Activated naive CD8-positive, alpha-beta T cell treated with anti-CD3 and anti-CD28 coated beads for 36 hours (primary cell): Measurements from ENCODE around the gene FAM20C. TPM values are rescaled to one million over a fixed set of nuclear protein-coding genes. Genes with fewer than 3 reads are reported as not detected.

Experiments
- DNase-seq: peaks from one replicate; pipeline ENCODE4 v3.0.0; 2021
- H3K27ac Mint-ChIP-seq: one replicate; pipeline ENCODE4 v1.8.0; 2022; ENCODE audit warnings: mild to moderate bottlenecking, moderate library complexity, mixed read lengths
- H3K27me3 Mint-ChIP-seq: one replicate; pipeline ENCODE4 v1.8.0; 2022; ENCODE audit warnings: mild to moderate bottlenecking, mixed read lengths
- H3K36me3 Mint-ChIP-seq: one replicate; pipeline ENCODE4 v1.8.0; 2021; ENCODE audit warnings: mild to moderate bottlenecking, mixed read lengths
- H3K4me1 Mint-ChIP-seq: one replicate; pipeline ENCODE4 v1.8.0; 2021; ENCODE audit warnings: mixed read lengths
- H3K4me3 Mint-ChIP-seq: one replicate; pipeline ENCODE4 v1.8.0; 2022; ENCODE audit warnings: mild to moderate bottlenecking, moderate library complexity, mixed read lengths
- H3K9me3 Mint-ChIP-seq: one replicate; pipeline ENCODE4 v1.8.0; 2022; ENCODE audit warnings: mixed read lengths
- total RNA-seq, 2 experiments: library from RNA; stranded (reverse); gene quantifications; one replicate each; pipeline ENCODE4 v1.2.3, GENCODE V29; 2021

FAM20C gene
- total RNA-seq, 2 experiments from 2014 or later: 1.1 TPM

DNA sequence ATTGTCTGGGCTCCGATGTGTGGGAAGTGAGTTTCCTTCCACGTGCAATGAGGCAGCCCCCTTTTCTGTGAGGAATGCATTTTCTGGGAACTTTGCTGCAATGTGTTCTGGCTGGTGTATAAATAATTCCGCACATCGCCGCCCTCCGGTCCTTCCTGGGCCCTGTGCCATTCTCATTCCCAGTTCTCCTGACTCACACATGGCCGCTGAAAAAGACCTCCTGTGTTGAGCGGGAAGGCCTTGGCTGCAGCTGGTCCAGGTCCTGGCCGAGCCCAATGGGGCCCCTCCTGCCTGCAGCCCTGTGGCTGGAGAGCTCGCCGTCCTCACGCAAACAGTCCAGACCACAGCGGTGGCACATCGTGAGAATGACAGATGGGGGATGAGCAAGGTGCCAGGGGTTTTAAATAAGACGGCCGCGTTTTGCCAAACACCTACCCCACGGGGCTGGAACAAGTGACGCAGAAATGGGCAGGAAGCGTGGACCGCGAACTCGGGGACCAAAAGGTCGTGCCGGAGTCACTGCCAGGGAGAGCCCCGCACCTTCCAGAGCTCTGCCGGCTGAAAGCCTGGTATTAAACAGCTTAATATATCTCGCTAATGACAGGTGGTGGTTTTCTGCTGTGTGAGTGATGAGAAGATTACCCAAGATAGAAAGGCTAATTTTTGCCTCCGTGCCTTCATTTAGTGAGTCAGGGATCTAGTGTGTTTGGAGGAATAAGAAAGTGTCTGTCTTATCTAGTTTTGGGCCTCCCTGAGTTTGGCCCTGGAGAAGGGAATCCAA lies 37.0 kb downstream of the FAM20C start:
- H3K36me3 Mint-ChIP-seq: no peaks in the 10 kb centered on the region
- DNase-seq: no peak
- H3K9me3 Mint-ChIP-seq: no peaks in the 10 kb centered on the region
- H3K27ac Mint-ChIP-seq: no peak overlapping the region
- no peak overlapping the region for H3K4me3 Mint-ChIP-seq
- H3K27me3 Mint-ChIP-seq: no peaks in the 10 kb centered on the region
- H3K4me1 Mint-ChIP-seq: no peaks in the 10 kb centered on the region

DNA sequence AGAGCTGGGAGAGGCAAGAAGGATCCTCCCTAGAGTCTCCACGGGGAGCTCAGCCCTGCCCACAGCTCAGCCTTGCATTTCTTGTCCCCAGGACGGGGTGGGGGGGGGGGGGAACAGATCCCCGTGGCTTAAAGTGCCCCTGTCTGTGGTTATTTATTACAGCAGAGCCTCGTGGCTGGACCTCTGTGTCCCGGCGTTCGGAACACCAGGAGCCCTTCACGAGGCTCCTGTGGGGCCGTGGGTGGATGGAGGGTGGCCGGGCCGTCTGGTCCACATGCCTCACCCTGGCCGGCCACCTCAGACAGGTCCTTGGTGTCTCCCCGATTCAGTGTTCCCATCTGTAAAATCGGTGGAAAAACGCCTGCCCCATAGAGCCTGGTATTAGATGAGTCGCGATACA lies 37.9 kb downstream of the FAM20C start:
- no peaks in the 10 kb centered on the region for H3K36me3 Mint-ChIP-seq
- no peaks in the 10 kb centered on the region for H3K27me3 Mint-ChIP-seq
- H3K4me3 Mint-ChIP-seq: no peak overlapping the region
- H3K27ac Mint-ChIP-seq: no peak overlapping the region
- H3K9me3 Mint-ChIP-seq: no peaks in the 10 kb centered on the region
- DNase-seq: no peak
- no peaks in the 10 kb centered on the region for H3K4me1 Mint-ChIP-seq

DNA sequence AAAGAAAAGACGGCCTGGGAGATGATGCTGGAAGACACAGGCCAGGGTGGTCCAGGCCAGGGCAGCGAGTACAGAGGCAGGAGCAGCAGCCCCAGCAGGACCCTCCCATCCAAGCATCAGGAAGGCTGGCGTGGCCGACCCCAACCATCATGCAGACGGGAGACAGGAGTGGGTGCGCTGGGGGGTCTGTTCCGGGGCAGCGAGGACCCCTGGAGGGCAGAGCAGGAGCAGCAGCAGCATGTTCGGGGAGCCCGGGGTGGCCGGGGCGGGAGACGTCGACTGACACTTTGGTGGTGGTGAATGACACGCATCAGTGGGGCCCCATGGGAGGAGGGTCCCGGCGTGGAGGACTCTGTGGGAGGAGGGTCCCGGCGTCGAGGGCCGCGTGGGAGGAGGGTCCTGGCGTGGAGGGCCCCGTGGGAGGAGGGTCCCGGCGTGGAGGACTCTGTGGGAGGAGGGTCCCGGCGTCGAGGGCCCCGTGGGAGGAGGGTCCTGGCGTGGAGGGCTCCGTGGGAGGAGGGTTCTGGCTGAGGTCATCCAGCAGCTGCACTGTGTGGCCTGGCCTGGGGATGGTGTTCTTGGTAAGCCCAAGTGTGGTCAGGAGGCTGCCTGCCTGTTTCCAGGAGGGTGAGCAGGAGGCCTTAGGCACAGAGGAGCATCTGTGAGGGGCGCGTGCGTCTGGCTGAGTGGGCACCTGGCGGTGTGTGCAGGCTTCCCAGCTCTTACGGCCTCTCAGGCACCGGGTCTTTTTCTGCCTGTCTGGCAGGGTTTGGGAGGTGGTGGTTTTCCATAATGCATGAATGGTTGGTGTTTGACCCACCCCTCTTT lies 38.9 kb downstream of the FAM20C start:
- Mint-ChIP-seq H3K27ac (no peak overlapping the region), H3K4me3 (no peak overlapping the region), H3K27me3 (no peaks in the 10 kb centered on the region), H3K36me3 (no peaks in the 10 kb centered on the region), H3K4me1 (no peaks in the 10 kb centered on the region), H3K9me3 (no peaks in the 10 kb centered on the region)
- DNase-seq: no peak

DNA sequence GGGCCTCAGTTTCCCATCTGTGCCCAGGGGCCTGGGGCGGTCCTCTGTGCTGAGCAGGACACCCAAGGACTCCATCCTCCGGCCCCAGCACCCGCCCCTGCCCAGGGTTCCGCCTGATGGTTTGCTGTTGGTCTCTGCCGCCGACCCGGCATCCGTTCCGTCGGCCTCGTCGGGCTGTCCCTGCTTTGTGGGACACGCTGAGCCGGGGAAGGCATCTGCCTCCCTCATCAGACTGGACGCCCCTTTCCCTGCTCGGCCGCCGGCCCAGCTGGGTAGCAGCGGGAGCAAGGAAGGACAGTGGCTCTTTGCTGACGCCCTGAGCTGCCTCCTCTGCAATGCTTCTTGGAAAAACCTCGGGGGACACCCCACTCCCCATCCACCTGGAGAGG lies 39.5 kb downstream of the FAM20C start:
- no peaks in the 10 kb centered on the region for H3K9me3 Mint-ChIP-seq
- no peaks in the 10 kb centered on the region for H3K36me3 Mint-ChIP-seq
- no peak overlapping the region for H3K4me3 Mint-ChIP-seq
- H3K27ac Mint-ChIP-seq: no peak overlapping the region
- DNase-seq: no peak
- H3K4me1 Mint-ChIP-seq: no peaks in the 10 kb centered on the region
- H3K27me3 Mint-ChIP-seq: no peaks in the 10 kb centered on the region

DNA sequence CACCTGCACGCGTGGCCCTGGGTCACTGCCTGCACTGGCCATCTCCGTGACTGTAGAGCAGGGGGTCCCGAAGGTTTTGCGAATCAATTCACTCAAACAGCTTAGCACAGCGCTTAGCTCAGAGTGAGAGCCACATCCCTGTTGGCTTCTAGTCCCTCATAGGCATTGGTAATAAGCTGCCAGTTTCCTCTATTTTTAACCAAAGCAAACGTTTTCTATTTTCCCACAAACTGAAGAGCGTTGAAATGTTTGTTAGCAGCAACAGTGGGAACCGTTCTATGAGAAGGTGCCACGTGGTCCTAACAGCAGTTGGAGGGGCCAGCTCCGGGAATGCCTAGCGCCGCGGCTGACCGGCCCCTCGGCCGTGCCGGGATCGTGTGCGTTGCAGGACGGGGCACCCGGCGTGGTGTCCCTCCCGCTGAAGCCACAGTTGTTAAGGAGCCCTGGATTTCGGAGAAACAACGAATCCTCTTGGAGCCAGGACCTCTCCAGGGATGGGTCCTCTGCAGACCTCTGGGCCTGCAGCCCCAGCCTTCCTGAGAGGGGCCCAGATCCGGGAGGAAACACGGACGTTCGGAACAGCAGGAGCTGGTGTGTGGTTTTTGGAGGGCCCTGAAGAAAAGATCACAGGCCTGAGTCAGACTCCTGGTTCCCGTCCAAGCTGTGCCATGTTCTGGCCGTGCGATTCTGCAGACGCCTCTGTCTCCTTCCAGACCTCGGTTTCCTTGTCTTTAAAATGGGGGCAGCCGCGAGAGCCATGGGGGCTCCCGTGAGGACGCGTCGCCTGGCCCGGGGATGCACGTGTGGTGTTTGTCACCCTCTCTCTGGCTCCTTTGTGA lies 40.3 kb downstream of the FAM20C start:
- DNase-seq: no peak
- Mint-ChIP-seq H3K9me3 (no peaks in the 10 kb centered on the region), H3K27ac (no peak overlapping the region), H3K36me3 (no peaks in the 10 kb centered on the region), H3K27me3 (no peaks in the 10 kb centered on the region), H3K4me3 (no peak overlapping the region), H3K4me1 (no peaks in the 10 kb centered on the region)

DNA sequence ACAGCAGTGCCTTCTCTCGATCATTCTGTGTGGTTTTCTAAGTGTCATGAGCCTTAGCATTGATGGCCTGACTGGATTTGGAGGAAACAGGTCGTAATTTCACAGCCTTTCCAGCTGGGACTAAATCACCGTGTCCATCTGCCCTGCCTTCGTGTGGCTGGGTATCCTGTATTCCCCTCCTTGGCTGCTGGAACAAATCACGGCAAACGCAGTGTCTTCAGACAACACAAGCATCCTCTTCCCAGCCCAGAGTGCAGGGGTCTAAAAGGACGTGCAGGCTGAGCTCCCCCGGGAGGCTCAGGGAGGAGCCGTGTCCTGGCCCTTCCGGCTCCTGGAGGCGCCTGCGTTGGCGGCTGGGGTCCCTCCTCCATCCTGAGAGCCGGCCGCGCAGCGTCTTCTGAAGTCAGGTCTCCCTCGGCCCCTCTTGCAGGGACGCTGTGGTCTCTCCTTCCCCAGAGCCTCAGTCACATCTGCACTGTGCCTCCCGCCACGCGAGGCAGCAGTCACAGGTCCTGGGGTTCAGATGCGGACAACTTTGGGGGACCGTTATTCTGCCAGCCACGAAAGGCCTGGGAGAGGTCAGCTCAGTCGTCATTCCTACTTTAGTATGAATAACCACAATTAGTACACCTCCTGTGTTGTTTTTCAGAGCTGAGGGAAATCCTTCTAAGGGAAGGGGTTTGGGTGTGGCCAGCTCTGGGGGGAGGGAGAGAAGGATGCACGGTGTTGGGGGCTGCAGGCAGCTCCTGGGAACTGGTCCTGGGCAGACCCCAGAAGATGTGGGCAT lies 41.1 kb downstream of the FAM20C start:
- DNase-seq: no peak
- Mint-ChIP-seq H3K4me3 (no peak overlapping the region), H3K27me3 (no peaks in the 10 kb centered on the region), H3K4me1 (no peaks in the 10 kb centered on the region), H3K9me3 (no peaks in the 10 kb centered on the region), H3K27ac (no peak overlapping the region), H3K36me3 (no peaks in the 10 kb centered on the region)

DNA sequence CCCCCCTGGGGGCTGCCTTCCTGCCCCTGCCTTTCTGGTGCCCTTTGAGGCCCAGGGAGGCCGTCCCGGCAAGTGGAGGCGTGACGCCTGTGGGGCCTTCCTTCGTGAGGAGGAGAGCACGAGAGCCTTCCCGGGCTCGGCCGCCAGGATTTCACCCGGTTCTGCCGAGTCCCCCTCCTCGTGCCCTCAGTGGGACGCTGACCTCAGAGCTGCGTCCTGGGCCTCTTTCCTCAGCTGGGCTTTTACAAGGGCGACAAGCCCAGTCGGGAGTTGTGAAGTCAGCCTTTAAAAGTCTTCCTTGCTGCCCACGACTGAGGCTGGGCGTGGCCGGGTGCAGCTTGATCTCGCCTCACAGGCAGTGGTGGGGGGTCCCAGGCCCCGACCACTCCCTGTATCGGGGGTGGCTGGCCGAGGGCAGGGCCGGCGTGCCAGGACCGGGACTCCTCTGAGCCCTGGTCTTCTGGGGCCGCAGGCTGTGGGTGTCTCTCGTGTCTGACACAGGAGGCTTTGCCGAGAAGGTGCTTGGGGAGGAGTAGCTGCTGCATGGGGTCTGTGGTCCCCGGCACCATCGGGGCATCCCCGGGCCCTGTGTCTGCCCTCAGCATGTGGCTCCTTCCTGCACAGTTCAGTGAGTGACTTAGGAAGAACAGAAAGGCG lies 41.8 kb downstream of the FAM20C start:
- Mint-ChIP-seq H3K27ac (no peak overlapping the region), H3K27me3 (no peaks in the 10 kb centered on the region), H3K4me3 (no peak overlapping the region), H3K9me3 (no peaks in the 10 kb centered on the region), H3K36me3 (no peaks in the 10 kb centered on the region), H3K4me1 (no peaks in the 10 kb centered on the region)
- DNase-seq: no peak

DNA sequence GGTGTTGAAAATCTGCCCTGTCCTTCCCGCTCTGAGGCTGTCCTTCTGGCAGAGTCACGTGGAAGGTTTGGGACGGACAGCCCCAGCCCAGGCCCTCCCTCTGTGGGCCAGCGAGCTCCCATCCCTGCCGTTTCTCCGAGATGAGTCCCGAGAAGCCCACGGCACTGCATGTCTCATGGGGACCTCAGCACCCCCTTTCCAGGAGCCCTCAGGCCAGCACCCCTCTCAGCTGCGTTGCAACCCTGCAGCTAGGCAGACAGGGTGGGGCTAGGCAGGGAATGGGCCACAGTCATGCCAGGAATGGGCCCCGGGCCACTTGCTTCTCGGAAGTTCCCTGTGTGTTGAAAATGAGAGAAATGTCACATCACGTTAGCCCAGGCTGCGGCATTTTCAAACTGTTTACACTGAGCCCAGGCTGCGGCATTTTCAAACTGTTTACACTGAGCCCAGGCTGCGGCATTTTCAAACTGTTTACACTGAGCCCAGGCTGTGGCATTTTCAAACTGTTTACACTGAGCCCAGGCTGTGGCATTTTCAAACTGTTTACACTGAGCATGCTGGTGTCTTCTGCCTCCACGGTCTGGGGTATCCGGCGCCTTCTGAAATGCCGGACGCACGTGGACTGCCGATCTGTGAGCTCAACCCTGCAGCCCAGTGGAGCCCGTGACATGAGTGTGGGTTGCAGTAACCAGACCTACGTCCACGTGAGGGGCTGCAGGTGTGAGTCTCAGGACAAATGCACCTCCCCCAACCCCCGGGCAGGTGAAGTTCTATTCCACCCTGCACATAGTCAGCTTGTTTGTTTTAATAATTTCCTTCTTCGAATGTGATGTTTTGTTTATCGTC lies 42.6 kb downstream of the FAM20C start:
- H3K27ac Mint-ChIP-seq: no peak overlapping the region
- no peaks in the 10 kb centered on the region for H3K4me1 Mint-ChIP-seq
- H3K36me3 Mint-ChIP-seq: no peaks in the 10 kb centered on the region
- H3K9me3 Mint-ChIP-seq: no peaks in the 10 kb centered on the region
- no peaks in the 10 kb centered on the region for H3K27me3 Mint-ChIP-seq
- H3K4me3 Mint-ChIP-seq: no peak overlapping the region
- DNase-seq: no peak

DNA sequence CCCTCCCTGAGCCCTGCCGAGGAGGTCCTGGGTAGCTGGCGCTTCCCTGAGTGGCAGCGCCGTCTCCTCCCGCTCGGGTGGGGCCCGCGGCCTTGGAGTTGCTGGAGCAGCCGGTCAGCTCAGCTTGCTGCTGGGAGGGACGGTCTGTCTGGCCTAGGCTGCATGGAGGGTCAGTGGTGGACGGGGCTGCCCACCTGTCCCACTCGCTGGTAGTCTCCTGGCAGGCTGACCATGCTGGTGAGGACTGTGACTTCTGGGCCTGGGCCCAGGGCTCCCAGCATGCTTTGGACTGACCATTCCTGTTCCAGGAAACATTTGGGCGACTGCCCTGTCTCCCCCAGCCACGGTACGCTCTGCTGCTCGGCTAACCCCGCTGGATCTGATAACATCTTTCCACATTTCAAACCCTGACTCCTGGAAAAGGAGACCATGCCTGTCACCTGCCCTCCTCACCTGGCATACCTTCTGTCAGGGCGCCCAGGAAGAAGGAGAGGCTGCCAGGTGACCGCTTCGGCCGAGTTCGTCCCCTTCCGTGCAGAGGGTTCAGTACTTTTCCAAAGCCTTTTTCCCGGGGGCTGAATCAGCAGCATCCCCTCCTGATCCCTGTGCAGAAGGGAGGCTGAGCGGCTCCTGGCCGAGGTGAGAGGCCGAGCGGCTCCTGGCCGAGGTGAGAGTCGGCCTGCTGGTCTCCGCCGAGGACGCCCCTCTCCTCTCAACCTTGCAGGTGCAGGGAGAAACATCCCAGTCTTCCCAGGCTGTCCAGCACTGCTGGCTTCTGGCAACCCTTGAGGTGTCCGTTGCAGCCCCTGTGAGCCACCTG lies 43.4 kb downstream of the FAM20C start:
- Mint-ChIP-seq H3K4me1 (no peaks in the 10 kb centered on the region), H3K27ac (no peak overlapping the region), H3K4me3 (no peak overlapping the region), H3K36me3 (no peaks in the 10 kb centered on the region), H3K27me3 (no peaks in the 10 kb centered on the region), H3K9me3 (no peaks in the 10 kb centered on the region)
- no peak for DNase-seq

DNA sequence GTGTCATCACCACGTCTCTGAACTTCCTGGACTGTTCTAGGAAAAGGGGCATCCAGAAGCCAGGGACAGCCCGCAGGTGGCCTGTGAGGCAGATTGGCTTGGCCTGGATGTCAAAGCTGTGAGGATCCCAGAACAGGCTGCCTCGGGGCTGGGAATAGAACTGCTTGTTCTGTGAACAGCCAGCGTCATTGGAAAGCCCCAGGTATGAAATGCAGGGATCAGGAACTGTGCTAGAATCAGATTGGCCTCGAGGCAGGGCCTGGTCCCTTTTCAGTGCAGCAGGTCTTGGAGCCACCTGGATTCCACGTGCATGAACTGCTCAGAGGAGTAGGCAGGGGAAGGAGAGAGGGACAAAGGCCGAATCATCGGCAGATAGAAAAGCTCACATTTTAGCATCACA lies 44.6 kb downstream of the FAM20C start:
- no peaks in the 10 kb centered on the region for H3K27me3 Mint-ChIP-seq
- DNase-seq: no peak
- H3K36me3 Mint-ChIP-seq: no peaks in the 10 kb centered on the region
- H3K27ac Mint-ChIP-seq: no peak overlapping the region
- no peaks in the 10 kb centered on the region for H3K9me3 Mint-ChIP-seq
- no peak overlapping the region for H3K4me3 Mint-ChIP-seq
- no peaks in the 10 kb centered on the region for H3K4me1 Mint-ChIP-seq

DNA sequence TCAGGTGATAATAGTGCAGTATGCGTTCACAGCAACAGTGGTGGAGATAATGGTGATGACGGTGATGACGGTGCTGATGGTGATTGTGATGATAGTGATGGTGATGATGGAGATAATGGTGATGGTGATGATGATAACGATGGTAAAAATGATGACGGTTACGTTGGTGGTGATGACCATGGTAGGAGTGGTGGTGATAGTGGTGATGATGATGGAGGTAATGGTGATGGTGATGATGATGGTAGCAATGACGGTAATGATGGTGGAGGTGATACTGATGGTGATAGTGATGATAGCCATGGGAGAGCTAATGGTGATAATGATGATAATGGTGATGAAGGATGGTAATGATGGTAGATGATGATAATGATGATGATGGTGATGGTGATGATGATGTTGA lies 45.0 kb downstream of the FAM20C start:
- Mint-ChIP-seq H3K4me3 (no peak overlapping the region), H3K4me1 (no peaks in the 10 kb centered on the region), H3K36me3 (no peaks in the 10 kb centered on the region), H3K27me3 (no peaks in the 10 kb centered on the region), H3K9me3 (no peaks in the 10 kb centered on the region), H3K27ac (no peak overlapping the region)
- no peak for DNase-seq

DNA sequence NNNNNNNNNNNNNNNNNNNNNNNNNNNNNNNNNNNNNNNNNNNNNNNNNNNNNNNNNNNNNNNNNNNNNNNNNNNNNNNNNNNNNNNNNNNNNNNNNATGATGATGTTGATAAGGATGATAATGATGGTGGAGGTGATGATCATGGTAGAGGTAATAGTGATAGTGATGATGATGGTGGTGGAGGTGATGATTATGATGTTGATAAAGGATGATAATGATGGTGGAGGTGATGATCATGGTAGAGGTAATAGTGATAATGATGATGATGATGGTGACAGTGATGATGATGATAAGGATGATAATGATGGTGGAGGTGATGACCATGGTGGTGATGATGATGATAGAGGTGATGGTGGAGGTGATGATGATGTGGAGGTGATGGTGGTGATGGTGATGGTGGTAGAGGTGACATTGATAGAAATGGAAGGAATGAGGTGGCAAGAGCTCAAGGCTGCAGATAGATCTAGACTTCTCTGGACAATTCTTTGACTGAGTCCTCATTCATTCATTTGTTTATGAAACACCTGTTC lies 47.8 kb downstream of the FAM20C start:
- no peak overlapping the region for H3K27ac Mint-ChIP-seq

More for the DNA sequence above, 47.8 kb downstream of the FAM20C start:
- Mint-ChIP-seq H3K36me3 (no peaks in the 10 kb centered on the region), H3K27me3 (no peaks in the 10 kb centered on the region), H3K4me1 (no peaks in the 10 kb centered on the region), H3K4me3 (no peak overlapping the region), H3K9me3 (no peaks in the 10 kb centered on the region)
- no peak for DNase-seq
